Neural progenitor cell (in vitro differentiated cells): ENCODE results near the gene HCAR3. TPM values are rescaled to one million over a fixed set of nuclear protein-coding genes. Genes with fewer than 3 reads are reported as not detected.

ENCODE experiments used
- DNase-seq: peaks from one replicate; pipeline ENCODE4 v3.0.0-alpha.2; 2016; ENCODE audit warnings: low spot score
- H2AFZ ChIP-seq: fragments of 200-600 bp; sonication (generic); replicated peaks from 2 replicates; pipeline ENCODE4 v1.6.1; 2016; ENCODE audit warnings: antibody characterized with exemption
- H3F3A ChIP-seq: fragments of 200-600 bp; sonication (generic); 2 replicates; pipeline ENCODE4 v1.6.1; 2016; ENCODE audit warnings: antibody characterized with exemption, low read depth
- H3K27ac ChIP-seq: fragments of 200-600 bp; sonication (generic); 2 replicates; pipeline ENCODE4 v1.5.1; 2016; ENCODE audit warnings: mild to moderate bottlenecking
- H3K27me3 ChIP-seq: fragments of 200-600 bp; sonication (generic); 2 replicates; pipeline ENCODE4 v1.6.1; 2016; ENCODE audit warnings: mild to moderate bottlenecking, moderate library complexity
- H3K36me3 ChIP-seq: fragments of 200-600 bp; sonication (generic); 2 replicates; pipeline ENCODE4 v1.5.1; 2016
- H3K4me1 ChIP-seq: fragments of 200-600 bp; sonication (generic); 2 replicates; pipeline ENCODE4 v1.6.1; 2016; ENCODE audit warnings: mixed run types
- H3K4me2 ChIP-seq: fragments of 200-600 bp; sonication (generic); 2 replicates; pipeline ENCODE4 v1.6.1; 2016
- H3K4me3 ChIP-seq: fragments of 200-600 bp; sonication (generic); 2 replicates; pipeline ENCODE4 v1.5.1; 2016
- H3K79me2 ChIP-seq: fragments of 200-600 bp; sonication (generic); 2 replicates; pipeline ENCODE4 v1.6.1; 2016; ENCODE audit warnings: low read depth
- H3K9ac ChIP-seq: fragments of 200-600 bp; sonication (generic); 2 replicates; pipeline ENCODE4 v1.6.1; 2016
- H3K9me3 ChIP-seq: fragments of 200-600 bp; sonication (generic); 2 replicates; pipeline ENCODE4 v1.5.1; 2016; ENCODE audit warnings: low read depth
- H4K20me1 ChIP-seq: fragments of 200-600 bp; sonication (generic); 2 replicates; pipeline ENCODE4 v1.6.1; 2016; ENCODE audit warnings: low read depth
- H3K27ac Mint-ChIP-seq: 3 replicates; pipeline ENCODE4 v1.8.0; 2021; ENCODE audit warnings: mixed read lengths
- H3K27me3 Mint-ChIP-seq: 2 replicates; pipeline ENCODE4 v1.8.0; 2022; ENCODE audit warnings: low read depth, mild to moderate bottlenecking, inconsistent platforms, moderate library complexity, mixed read lengths; ENCODE audit not compliant: insufficient read depth
- H3K36me3 Mint-ChIP-seq: 3 replicates; pipeline ENCODE4 v1.8.0; 2021; ENCODE audit warnings: mixed read lengths
- H3K4me1 Mint-ChIP-seq: 3 replicates; pipeline ENCODE4 v1.8.0; 2021; ENCODE audit warnings: mixed read lengths
- H3K4me3 Mint-ChIP-seq: 3 replicates; pipeline ENCODE4 v1.8.0; 2021; ENCODE audit warnings: mild to moderate bottlenecking, moderate library complexity, mixed read lengths
- H3K9me3 Mint-ChIP-seq: 3 replicates; pipeline ENCODE4 v1.8.0; 2020; ENCODE audit warnings: mixed read lengths
- EZH2 ChIP-seq: fragments of 200-600 bp; sonication (generic); IDR thresholded peaks from 2 replicates; pipeline ENCODE4 v1.6.1; 2017; ENCODE audit warnings: antibody characterized with exemption, mild to moderate bottlenecking, moderate library complexity
- EZH2phosphoT487 ChIP-seq: fragments of 200-600 bp; sonication (generic); IDR thresholded peaks from 2 replicates; pipeline ENCODE4 v1.6.1; 2017; ENCODE audit warnings: antibody characterized with exemption
- total RNA-seq: library from RNA; depleted of rRNA; stranded (reverse); fragments of >200 nt; gene quantifications from 2 replicates; pipeline ENCODE4 v1.2.3, GENCODE V29; 2015; ENCODE audit warnings: low replicate concordance
- TF ChIP-seq, protein P1 (sequence below): fragments of 200-600 bp; sonication (generic); IDR thresholded peaks from 2 replicates; pipeline ENCODE4 v1.5.1; 2017; ENCODE audit warnings: antibody characterized with exemption, mild to moderate bottlenecking

Gene HCAR3
- total RNA-seq, 1 donor from 2014 or later, result not detected

DNA sequence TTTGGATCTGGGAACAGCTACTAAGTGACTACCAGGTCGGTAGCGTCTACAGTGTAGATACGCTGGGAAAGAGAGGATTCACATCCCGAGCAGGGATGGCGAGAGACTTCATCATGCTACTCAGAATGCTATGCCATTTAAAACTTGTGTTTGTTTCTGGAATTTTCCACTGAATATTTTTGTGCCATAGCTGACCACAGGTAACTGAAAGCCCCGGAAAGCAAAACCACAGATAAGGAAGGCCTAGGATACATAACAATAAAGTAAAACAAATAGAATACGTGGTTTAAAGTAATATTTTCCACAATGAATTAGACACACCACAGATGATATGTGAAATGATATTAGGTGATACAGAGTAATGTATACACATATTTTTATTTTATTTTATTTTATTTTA, 22.0 kb upstream of the HCAR3 start:
- Histone ChIP-seq H4K20me1 (no peaks in the 10 kb centered on the region), H3K9me3 (no peaks in the 10 kb centered on the region), H3K79me2 (no peaks in the 10 kb centered on the region), H3F3A (no peaks in the 10 kb centered on the region), H3K4me2 (no peak overlapping the region), H3K36me3 (no peaks in the 10 kb centered on the region), H3K9ac (no peak overlapping the region), H3K27ac (no peak overlapping the region), H3K27me3 (no peaks in the 10 kb centered on the region), H3K4me3 (no peak overlapping the region), H2AFZ (no peak overlapping the region), H3K4me1 (peaks cover 5% of the 10 kb centered on the region)
- TF ChIP-seq, protein P1, sequence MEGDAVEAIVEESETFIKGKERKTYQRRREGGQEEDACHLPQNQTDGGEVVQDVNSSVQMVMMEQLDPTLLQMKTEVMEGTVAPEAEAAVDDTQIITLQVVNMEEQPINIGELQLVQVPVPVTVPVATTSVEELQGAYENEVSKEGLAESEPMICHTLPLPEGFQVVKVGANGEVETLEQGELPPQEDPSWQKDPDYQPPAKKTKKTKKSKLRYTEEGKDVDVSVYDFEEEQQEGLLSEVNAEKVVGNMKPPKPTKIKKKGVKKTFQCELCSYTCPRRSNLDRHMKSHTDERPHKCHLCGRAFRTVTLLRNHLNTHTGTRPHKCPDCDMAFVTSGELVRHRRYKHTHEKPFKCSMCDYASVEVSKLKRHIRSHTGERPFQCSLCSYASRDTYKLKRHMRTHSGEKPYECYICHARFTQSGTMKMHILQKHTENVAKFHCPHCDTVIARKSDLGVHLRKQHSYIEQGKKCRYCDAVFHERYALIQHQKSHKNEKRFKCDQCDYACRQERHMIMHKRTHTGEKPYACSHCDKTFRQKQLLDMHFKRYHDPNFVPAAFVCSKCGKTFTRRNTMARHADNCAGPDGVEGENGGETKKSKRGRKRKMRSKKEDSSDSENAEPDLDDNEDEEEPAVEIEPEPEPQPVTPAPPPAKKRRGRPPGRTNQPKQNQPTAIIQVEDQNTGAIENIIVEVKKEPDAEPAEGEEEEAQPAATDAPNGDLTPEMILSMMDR, result no peak
- TF ChIP-seq EZH2 (no peak), EZH2phosphoT487 (no peak)
- peaks cover 6% of the 10 kb centered on the region for H3K27me3 Mint-ChIP-seq
- H3K4me1 Mint-ChIP-seq, result peaks cover 2% of the 10 kb centered on the region
- no peak for DNase-seq
- H3K4me3 Mint-ChIP-seq, result no peak overlapping the region
- H3K9me3 Mint-ChIP-seq, result peaks cover 3% of the 10 kb centered on the region
- no peak overlapping the region for H3K27ac Mint-ChIP-seq
- H3K36me3 Mint-ChIP-seq, result peaks cover 2% of the 10 kb centered on the region

DNA sequence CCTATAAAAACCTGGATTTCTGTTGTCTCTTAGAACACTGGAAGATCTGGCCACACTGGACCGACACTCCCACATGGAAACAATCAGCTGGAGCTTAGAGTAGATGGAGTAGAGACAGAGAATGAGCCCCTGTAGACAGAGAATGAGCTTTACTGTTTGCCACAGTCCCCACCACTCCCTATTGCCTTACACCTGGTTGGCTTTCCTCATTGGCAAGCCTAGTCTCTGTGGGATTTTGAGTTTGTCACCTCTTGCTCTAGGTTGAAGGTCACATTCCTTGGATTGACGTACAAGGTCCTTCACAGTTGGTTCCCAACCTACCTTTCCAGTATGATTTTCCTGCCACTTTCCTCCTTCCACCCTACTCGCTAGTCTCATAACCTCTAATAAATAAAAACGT, 16.0 kb upstream of the HCAR3 start:
- Histone ChIP-seq H3K27ac (no peak overlapping the region), H3K27me3 (no peaks in the 10 kb centered on the region), H3K9ac (no peak overlapping the region), H3F3A (no peaks in the 10 kb centered on the region), H4K20me1 (no peaks in the 10 kb centered on the region), H3K4me1 (peaks cover 6% of the 10 kb centered on the region), H3K36me3 (no peaks in the 10 kb centered on the region), H3K79me2 (no peaks in the 10 kb centered on the region), H3K4me2 (no peak overlapping the region), H2AFZ (no peak overlapping the region), H3K9me3 (no peaks in the 10 kb centered on the region), H3K4me3 (no peak overlapping the region)
- Mint-ChIP-seq H3K27ac (no peak overlapping the region), H3K36me3 (peaks cover 2% of the 10 kb centered on the region), H3K4me3 (no peak overlapping the region), H3K27me3 (peaks cover 3% of the 10 kb centered on the region), H3K4me1 (peaks cover 4% of the 10 kb centered on the region), H3K9me3 (peaks cover 3% of the 10 kb centered on the region)
- no peak for DNase-seq
- no peak for TF ChIP-seq EZH2phosphoT487
- TF ChIP-seq, protein P1, result no peak
- no peak for TF ChIP-seq EZH2

DNA sequence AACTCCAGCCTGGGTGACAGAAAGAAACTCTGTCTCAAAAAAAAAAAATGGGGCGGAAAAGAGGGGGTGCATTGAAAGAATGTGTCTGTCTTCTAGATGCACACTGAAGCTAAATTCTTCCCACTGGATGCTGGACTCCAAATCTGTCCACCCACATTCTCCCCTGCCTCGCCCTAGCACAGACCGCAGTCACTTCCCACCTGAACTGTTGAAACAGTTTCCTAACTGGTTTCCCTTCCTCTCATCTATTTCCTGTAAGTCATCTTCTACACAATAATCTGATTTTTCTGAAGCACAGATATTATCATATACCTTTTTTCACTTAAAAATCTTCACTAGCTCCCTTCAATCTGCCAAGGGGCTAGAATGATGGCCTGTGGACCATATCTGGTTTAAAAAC, 15.6 kb upstream of the HCAR3 start:
- Histone ChIP-seq H3K9me3 (no peaks in the 10 kb centered on the region), H2AFZ (no peak overlapping the region), H3K27ac (no peak overlapping the region), H3K36me3 (no peaks in the 10 kb centered on the region), H3K4me2 (no peak overlapping the region), H3K9ac (no peak overlapping the region), H3K4me3 (no peak overlapping the region), H3F3A (no peaks in the 10 kb centered on the region), H3K27me3 (no peaks in the 10 kb centered on the region), H3K4me1 (peaks cover 6% of the 10 kb centered on the region), H4K20me1 (no peaks in the 10 kb centered on the region), H3K79me2 (no peaks in the 10 kb centered on the region)
- peaks cover 3% of the 10 kb centered on the region for H3K27me3 Mint-ChIP-seq
- no peak overlapping the region for H3K27ac Mint-ChIP-seq
- H3K9me3 Mint-ChIP-seq, result peaks cover 3% of the 10 kb centered on the region
- H3K4me3 Mint-ChIP-seq, result no peak overlapping the region
- H3K4me1 Mint-ChIP-seq, result peaks cover 4% of the 10 kb centered on the region
- H3K36me3 Mint-ChIP-seq, result peaks cover 2% of the 10 kb centered on the region
- no peak for DNase-seq
- TF ChIP-seq EZH2, result no peak
- TF ChIP-seq, protein P1, result no peak
- TF ChIP-seq EZH2phosphoT487, result no peak
